ENCODE data around the gene NOD2. TPM values are rescaled to one million over a fixed set of nuclear protein-coding genes. Genes with fewer than 3 reads are reported as not detected.

The NOD2 gene
- total and polyA plus RNA-seq, 2 experiments from 2014 or later, result 0.27 to 0.66 TPM

DNA sequence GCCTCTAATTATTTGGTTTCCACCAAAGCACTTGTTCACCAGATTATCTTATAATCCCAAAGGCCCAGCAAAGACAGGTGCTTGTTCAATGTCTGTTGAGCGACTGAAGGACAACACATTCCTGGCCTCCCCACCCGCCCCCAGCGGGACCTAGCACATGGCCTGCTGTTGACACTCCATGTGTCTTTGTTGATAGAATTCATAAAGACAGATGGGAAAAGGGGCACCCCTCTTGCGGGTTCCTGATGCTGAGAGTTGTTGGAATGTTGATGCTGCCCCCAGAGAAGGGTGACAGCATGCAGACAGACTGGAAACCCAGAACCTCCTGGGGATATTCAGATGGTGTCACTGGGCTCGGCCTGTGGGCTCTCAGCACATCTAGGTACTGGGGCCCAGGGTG lies 49.2 kb upstream of the NOD2 start:
- Histone ChIP-seq H3K4me3 (no peak overlapping the region), H3K36me3 (ENCODE audit: insufficient read depth) (no peaks in the 10 kb centered on the region), H3K27me3 (ENCODE audit: insufficient read depth) (no peaks in the 10 kb centered on the region), H4K20me1 (replicated peaks; ENCODE audit: insufficient read depth) (no peaks in the 10 kb centered on the region), H2AFZ (no peak overlapping the region), H3K79me2 (replicated peaks; ENCODE audit: insufficient read depth) (no peaks in the 10 kb centered on the region), H3K4me2 (no peak overlapping the region), H3K27ac (ENCODE audit: low read depth) (no peak overlapping the region), H3K4me1 (ENCODE audit: insufficient read depth) (peaks cover 9% of the 10 kb centered on the region; the same call in 1 of the 2 replicates), H3K9me2 (ENCODE audit: insufficient read depth) (no peaks in the 10 kb centered on the region), H3F3A (replicated peaks; ENCODE audit: low read depth) (no peaks in the 10 kb centered on the region)
- Mint-ChIP-seq H3K36me3 (ENCODE audit: low read depth) (no peaks in the 10 kb centered on the region; the same call in 2 of the 3 replicates), H3K9me3 (no peaks in the 10 kb centered on the region), H3K27me3 (ENCODE audit: insufficient read depth, low read depth, poor library complexity) (peaks cover 5% of the 10 kb centered on the region), H3K4me3 (no peak overlapping the region), H3K27ac (no peak overlapping the region), H3K4me1 (peaks cover 16% of the 10 kb centered on the region)
- TF ChIP-seq STAT1 (IDR thresholded peaks at IDR 0.05; ENCODE audit: unreplicated experiment), result no peak
- TF ChIP-seq ZNF114 (CRISPR knock-in tag; IDR thresholded peaks at IDR 0.05), result no peak
- no peak for TF ChIP-seq NANOG (IDR thresholded peaks at IDR 0.05; ENCODE audit: borderline replicate concordance)
- TF ChIP-seq, protein P1, sequence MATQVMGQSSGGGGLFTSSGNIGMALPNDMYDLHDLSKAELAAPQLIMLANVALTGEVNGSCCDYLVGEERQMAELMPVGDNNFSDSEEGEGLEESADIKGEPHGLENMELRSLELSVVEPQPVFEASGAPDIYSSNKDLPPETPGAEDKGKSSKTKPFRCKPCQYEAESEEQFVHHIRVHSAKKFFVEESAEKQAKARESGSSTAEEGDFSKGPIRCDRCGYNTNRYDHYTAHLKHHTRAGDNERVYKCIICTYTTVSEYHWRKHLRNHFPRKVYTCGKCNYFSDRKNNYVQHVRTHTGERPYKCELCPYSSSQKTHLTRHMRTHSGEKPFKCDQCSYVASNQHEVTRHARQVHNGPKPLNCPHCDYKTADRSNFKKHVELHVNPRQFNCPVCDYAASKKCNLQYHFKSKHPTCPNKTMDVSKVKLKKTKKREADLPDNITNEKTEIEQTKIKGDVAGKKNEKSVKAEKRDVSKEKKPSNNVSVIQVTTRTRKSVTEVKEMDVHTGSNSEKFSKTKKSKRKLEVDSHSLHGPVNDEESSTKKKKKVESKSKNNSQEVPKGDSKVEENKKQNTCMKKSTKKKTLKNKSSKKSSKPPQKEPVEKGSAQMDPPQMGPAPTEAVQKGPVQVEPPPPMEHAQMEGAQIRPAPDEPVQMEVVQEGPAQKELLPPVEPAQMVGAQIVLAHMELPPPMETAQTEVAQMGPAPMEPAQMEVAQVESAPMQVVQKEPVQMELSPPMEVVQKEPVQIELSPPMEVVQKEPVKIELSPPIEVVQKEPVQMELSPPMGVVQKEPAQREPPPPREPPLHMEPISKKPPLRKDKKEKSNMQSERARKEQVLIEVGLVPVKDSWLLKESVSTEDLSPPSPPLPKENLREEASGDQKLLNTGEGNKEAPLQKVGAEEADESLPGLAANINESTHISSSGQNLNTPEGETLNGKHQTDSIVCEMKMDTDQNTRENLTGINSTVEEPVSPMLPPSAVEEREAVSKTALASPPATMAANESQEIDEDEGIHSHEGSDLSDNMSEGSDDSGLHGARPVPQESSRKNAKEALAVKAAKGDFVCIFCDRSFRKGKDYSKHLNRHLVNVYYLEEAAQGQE (IDR thresholded peaks at IDR 0.05; ENCODE audit: unreplicated experiment), result no peak
- no peak for TF ChIP-seq EZH2phosphoT487 (IDR thresholded peaks at IDR 0.05; ENCODE audit: unreplicated experiment)
- DNase-seq (ENCODE audit: low spot score) (no peak), ATAC-seq (no peak)

DNA sequence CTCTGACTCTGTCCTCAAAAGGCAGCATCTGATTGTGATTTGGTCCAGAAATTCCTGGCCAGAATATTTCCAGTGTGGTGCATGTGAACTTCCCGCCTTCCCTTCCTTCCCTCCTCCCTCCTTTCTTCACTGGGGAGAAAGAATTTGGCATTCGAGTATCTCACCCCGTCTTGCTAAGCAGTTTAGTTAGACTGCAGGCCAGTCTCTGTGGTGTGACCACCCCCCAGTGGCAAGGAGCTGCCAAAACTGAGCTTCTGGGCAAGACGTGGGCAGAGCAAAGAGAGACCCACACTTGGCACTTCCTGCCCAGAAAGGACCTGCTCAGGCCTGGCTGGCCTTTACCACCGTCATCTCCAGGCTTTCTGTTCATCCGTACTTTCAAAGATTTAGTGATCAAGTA lies 48.7 kb upstream of the NOD2 start:
- Mint-ChIP-seq H3K4me1 (peaks cover 16% of the 10 kb centered on the region), H3K9me3 (no peaks in the 10 kb centered on the region), H3K27me3 (ENCODE audit: insufficient read depth, low read depth, poor library complexity) (peaks cover 5% of the 10 kb centered on the region), H3K4me3 (no peak overlapping the region), H3K27ac (no peak overlapping the region), H3K36me3 (ENCODE audit: low read depth) (no peaks in the 10 kb centered on the region; the same call in 2 of the 3 replicates)
- no peak overlapping the region for H2AFZ ChIP-seq
- no peak overlapping the region for H3K27ac ChIP-seq (ENCODE audit: low read depth)
- no peak overlapping the region for H3K4me3 ChIP-seq
- peaks cover 9% of the 10 kb centered on the region; the same call in 1 of the 2 replicates for H3K4me1 ChIP-seq (ENCODE audit: insufficient read depth)
- no peaks in the 10 kb centered on the region for H3K79me2 ChIP-seq (replicated peaks; ENCODE audit: insufficient read depth)
- H3F3A ChIP-seq (replicated peaks; ENCODE audit: low read depth), result no peaks in the 10 kb centered on the region
- DNase-seq (ENCODE audit: low spot score), result peak; percentile 36
- no peaks in the 10 kb centered on the region for H3K9me2 ChIP-seq (ENCODE audit: insufficient read depth)
- no peaks in the 10 kb centered on the region for H4K20me1 ChIP-seq (replicated peaks; ENCODE audit: insufficient read depth)
- H3K36me3 ChIP-seq (ENCODE audit: insufficient read depth), result no peaks in the 10 kb centered on the region
- no peak overlapping the region for H3K4me2 ChIP-seq
- ATAC-seq, result peak; percentile 86
- TF ChIP-seq NANOG (IDR thresholded peaks at IDR 0.05; ENCODE audit: borderline replicate concordance), result no peak
- TF ChIP-seq, protein P2, sequence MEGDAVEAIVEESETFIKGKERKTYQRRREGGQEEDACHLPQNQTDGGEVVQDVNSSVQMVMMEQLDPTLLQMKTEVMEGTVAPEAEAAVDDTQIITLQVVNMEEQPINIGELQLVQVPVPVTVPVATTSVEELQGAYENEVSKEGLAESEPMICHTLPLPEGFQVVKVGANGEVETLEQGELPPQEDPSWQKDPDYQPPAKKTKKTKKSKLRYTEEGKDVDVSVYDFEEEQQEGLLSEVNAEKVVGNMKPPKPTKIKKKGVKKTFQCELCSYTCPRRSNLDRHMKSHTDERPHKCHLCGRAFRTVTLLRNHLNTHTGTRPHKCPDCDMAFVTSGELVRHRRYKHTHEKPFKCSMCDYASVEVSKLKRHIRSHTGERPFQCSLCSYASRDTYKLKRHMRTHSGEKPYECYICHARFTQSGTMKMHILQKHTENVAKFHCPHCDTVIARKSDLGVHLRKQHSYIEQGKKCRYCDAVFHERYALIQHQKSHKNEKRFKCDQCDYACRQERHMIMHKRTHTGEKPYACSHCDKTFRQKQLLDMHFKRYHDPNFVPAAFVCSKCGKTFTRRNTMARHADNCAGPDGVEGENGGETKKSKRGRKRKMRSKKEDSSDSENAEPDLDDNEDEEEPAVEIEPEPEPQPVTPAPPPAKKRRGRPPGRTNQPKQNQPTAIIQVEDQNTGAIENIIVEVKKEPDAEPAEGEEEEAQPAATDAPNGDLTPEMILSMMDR (conservative IDR thresholded peaks at IDR 0.05; ENCODE audit: low read depth in 2 of 2), result peak; percentile 35 to 63
- no peaks in the 10 kb centered on the region for H3K27me3 ChIP-seq (ENCODE audit: insufficient read depth)
